ENCODE measurements around the gene ZBTB40. TPM values are rescaled to one million over a fixed set of nuclear protein-coding genes. Genes with fewer than 3 reads are reported as not detected.

Gene ZBTB40
- total and polyA plus RNA-seq, 9 of the 15 experiments (the other 6 are each of a cell fraction or from before 2014, with no cell fraction given): 2.6 to 26.0 (median 18.8) TPM

DNA sequence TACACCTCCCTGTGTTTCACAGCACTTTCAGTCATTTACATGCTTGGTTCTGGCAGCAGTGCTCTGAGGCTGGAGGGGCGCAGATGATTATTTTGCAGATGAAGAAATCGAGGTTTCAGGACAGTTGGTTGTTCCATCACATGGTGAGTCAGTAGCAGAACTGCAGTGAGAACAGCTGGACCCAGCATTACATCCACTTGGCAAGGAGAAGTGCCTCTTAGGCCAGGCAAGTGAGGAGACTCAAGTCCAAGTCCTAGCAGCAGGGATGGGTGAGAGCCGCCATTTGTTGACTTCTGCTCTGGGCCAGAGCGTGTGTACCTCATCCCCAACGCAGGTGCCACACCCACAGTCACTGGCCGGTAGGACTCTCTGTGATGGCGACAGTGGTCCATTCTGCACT, 84.9 kb downstream of the ZBTB40 start (continued):
- TF ChIP-seq, protein P1, sequence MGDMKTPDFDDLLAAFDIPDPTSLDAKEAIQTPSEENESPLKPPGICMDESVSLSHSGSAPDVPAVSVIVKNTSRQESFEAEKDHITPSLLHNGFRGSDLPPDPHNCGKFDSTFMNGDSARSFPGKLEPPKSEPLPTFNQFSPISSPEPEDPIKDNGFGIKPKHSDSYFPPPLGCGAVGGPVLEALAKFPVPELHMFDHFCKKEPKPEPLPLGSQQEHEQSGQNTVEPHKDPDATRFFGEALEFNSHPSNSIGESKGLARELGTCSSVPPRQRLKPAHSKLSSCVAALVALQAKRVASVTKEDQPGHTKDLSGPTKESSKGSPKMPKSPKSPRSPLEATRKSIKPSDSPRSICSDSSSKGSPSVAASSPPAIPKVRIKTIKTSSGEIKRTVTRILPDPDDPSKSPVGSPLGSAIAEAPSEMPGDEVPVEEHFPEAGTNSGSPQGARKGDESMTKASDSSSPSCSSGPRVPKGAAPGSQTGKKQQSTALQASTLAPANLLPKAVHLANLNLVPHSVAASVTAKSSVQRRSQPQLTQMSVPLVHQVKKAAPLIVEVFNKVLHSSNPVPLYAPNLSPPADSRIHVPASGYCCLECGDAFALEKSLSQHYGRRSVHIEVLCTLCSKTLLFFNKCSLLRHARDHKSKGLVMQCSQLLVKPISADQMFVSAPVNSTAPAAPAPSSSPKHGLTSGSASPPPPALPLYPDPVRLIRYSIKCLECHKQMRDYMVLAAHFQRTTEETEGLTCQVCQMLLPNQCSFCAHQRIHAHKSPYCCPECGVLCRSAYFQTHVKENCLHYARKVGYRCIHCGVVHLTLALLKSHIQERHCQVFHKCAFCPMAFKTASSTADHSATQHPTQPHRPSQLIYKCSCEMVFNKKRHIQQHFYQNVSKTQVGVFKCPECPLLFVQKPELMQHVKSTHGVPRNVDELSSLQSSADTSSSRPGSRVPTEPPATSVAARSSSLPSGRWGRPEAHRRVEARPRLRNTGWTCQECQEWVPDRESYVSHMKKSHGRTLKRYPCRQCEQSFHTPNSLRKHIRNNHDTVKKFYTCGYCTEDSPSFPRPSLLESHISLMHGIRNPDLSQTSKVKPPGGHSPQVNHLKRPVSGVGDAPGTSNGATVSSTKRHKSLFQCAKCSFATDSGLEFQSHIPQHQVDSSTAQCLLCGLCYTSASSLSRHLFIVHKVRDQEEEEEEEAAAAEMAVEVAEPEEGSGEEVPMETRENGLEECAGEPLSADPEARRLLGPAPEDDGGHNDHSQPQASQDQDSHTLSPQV (IDR thresholded peaks at IDR 0.05): no peak
- no peak for TF ChIP-seq FOXM1 (IDR thresholded peaks at IDR 0.05; ENCODE audit: low read depth)
- TF ChIP-seq FOXM1 (CRISPR knock-in tag; IDR thresholded peaks at IDR 0.05; ENCODE audit: low read depth): no peak
- TF ChIP-seq KLF16 (IDR thresholded peaks at IDR 0.05): no peak
- TF ChIP-seq ZSCAN29 (IDR thresholded peaks at IDR 0.05): no peak
- TF ChIP-seq EGR1 (conservative IDR thresholded peaks at IDR 0.05): no peak
- no peak for TF ChIP-seq NCOA4 (IDR thresholded peaks at IDR 0.05; ENCODE audit: partially characterized antibody)
- no peak for TF ChIP-seq DDX20 (tag; IDR thresholded peaks at IDR 0.05; ENCODE audit: low read depth)
- TF ChIP-seq OTX1 (CRISPR knock-in tag; IDR thresholded peaks at IDR 0.05): no peak
- no peak for TF ChIP-seq SOX6 (IDR thresholded peaks at IDR 0.05)

All from K562 (cell line).